ENCODE measurements around the gene GRIFIN.

Gene GRIFIN

GRCh38 chr7:2476298-2476697, at the start of gene GRIFIN:
GRIFIN (minus strand) TSS chr7:2476398; CDS start chr7:2476383, 15 bp downstream.
- DNase-seq = no peak

GRCh38 chr7:2524808-2525657, 48.8 kb upstream of the GRIFIN start:
- DNase-seq = peak; percentile 74

- DNase-seq = peak; percentile 99
Measured at GRCh38 chr7:2523941-2524807, 48.0 kb upstream of the GRIFIN start.

- DNase-seq = peak; percentile 97
Measured at GRCh38 chr7:2523461-2523936, 47.3 kb upstream of the GRIFIN start.

- DNase-seq = peak; percentile 87
Measured at GRCh38 chr7:2522780-2523433, 46.7 kb upstream of the GRIFIN start.

GRCh38 chr7:2521952-2522591, 45.9 kb upstream of the GRIFIN start:
- DNase-seq = peak; percentile 71

- DNase-seq = peak; percentile 41
Measured at GRCh38 chr7:2521341-2521745, 45.1 kb upstream of the GRIFIN start.

- peak; percentile 57 for DNase-seq
Measured at GRCh38 chr7:2520761-2521290, 44.6 kb upstream of the GRIFIN start.

- DNase-seq = peak; percentile 72
Measured at GRCh38 chr7:2520131-2520760, 44.0 kb upstream of the GRIFIN start.

GRCh38 chr7:2519119-2519930, 43.1 kb upstream of the GRIFIN start, which contains the start of gene LFNG:
LFNG (plus strand) TSS chr7:2519774; CDS start chr7:2519862, 88 bp downstream.
- DNase-seq = peak; percentile 98

- DNase-seq = no peak
Measured at GRCh38 chr7:2518737-2519118, 42.5 kb upstream of the GRIFIN start.

- DNase-seq = peak; percentile 90
Measured at GRCh38 chr7:2517678-2518507, 41.7 kb upstream of the GRIFIN start.

GRCh38 chr7:2517026-2517425, 40.8 kb upstream of the GRIFIN start:
- no peak for DNase-seq

GRCh38 chr7:2516194-2516555, 40.0 kb upstream of the GRIFIN start:
- DNase-seq = peak; percentile 28

- no peak for DNase-seq
Measured at GRCh38 chr7:2515424-2516193, 39.4 kb upstream of the GRIFIN start.

GRCh38 chr7:2514473-2515423, 38.5 kb upstream of the GRIFIN start:
- DNase-seq = no peak

GRCh38 chr7:2513702-2514101, 37.5 kb upstream of the GRIFIN start:
- peak; percentile 23 for DNase-seq

GRCh38 chr7:2512713-2513112, 36.5 kb upstream of the GRIFIN start:
- peak; percentile 33 for DNase-seq
